Endothelial cell of umbilical vein (primary cell): ENCODE data around the gene ASPSCR1. TPM values are rescaled to one million over a fixed set of nuclear protein-coding genes. Genes with fewer than 3 reads are reported as not detected.

Experiments used
- BruUV-seq: library from RNA; stranded (reverse); fragments of 400-500 nt; replicated peaks from 2 replicates; lab custom pipeline; 2021; lab: Mats Ljungman, UMichigan
- CTCF ChIA-PET: fragments of 300-600, 350-600 bp; sonication (Branson Sonifier 250); formaldehyde crosslinking; loops from one replicate; lab custom pipeline; 2021; ENCODE audit warnings: antibody characterized with exemption, inconsistent platforms; lab: Charles Lee
- POLR2A ChIA-PET: fragments of 300-600, 350-600 bp; sonication (Branson Sonifier 250); formaldehyde crosslinking; loops from one replicate; lab custom pipeline; 2021; ENCODE audit warnings: antibody characterized with exemption, inconsistent platforms; lab: Charles Lee
- DNase-seq: peaks from one replicate; pipeline ENCODE4 v3.0.0-alpha.2; 2011; ENCODE audit warnings: low read depth, low spot score
- FAIRE-seq: peaks from 2 replicates; lab custom pipeline; 2011; peaks lifted over from hg19 to GRCh38; lab: Jason Lieb, UNC
- H2AFZ ChIP-seq: 2 replicates; pipeline ENCODE4 v1.6.0; 2012; ENCODE audit warnings: low read depth, low read length, control low read depth, inconsistent platforms
- H3K27ac ChIP-seq: 2 replicates; pipeline ENCODE4 v1.5.1; 2011; ENCODE audit warnings: low read depth, mild to moderate bottlenecking, control low read depth, low read length, moderate library complexity; ENCODE audit not compliant: insufficient read depth
- H3K27me3 ChIP-seq, 2 experiments: 2 replicates each; pipeline versions ENCODE4 v1.6.0 to v1.6.1; 2011; ENCODE audit warnings: low read length in 2 of 2, mixed read lengths in 1 of 2; ENCODE audit not compliant: control insufficient read depth in 2 of 2, insufficient read depth in 2 of 2
- H3K36me3 ChIP-seq, 2 experiments: 2 replicates in 1 of 2; 3 replicates in 1 of 2; pipeline ENCODE4 v1.5.1; 2011; ENCODE audit warnings: low read length in 2 of 2, mild to moderate bottlenecking in 1 of 2, moderate library complexity in 1 of 2; ENCODE audit not compliant: control insufficient read depth in 2 of 2, insufficient read depth in 2 of 2; ENCODE audit errors: extremely low read depth in 1 of 2
- H3K4me1 ChIP-seq: 3 replicates; pipeline ENCODE4 v1.5.1; 2011; ENCODE audit warnings: mild to moderate bottlenecking, low read length; ENCODE audit not compliant: control insufficient read depth, insufficient read depth; ENCODE audit errors: extremely low read depth
- H3K4me2 ChIP-seq: 2 replicates; pipeline ENCODE4 v1.6.1; 2011; ENCODE audit warnings: low read length, control low read depth, mixed read lengths; ENCODE audit not compliant: insufficient read depth
- H3K4me3 ChIP-seq, 3 experiments: fragments of 200-600 bp in 1 of 3; sonication (generic), shearing (Covaris generic) in 1 of 3; replicated peaks in 1 of 3; 2 replicates each; pipeline ENCODE4 v1.5.1; 2011 to 2016; ENCODE audit warnings: control low read depth in 3 of 3, low read length in 3 of 3, mild to moderate bottlenecking in 2 of 3, inconsistent platforms in 1 of 3, low read depth in 1 of 3, moderate library complexity in 1 of 3; ENCODE audit not compliant: insufficient read depth in 1 of 3
- H3K79me2 ChIP-seq: 2 replicates; pipeline ENCODE4 v1.6.0; 2012; ENCODE audit warnings: low read length, inconsistent platforms; ENCODE audit not compliant: control insufficient read depth, insufficient read depth
- H3K9ac ChIP-seq: replicated peaks from 2 replicates; pipeline ENCODE3; 2011; ENCODE audit warnings: low read length, control low read depth; ENCODE audit not compliant: insufficient read depth; ENCODE audit errors: extremely low read depth
- H3K9me1 ChIP-seq: replicated peaks from 3 replicates; pipeline ENCODE4 v1.6.0; 2011; ENCODE audit warnings: mild to moderate bottlenecking, low read length; ENCODE audit not compliant: control insufficient read depth, insufficient read depth; ENCODE audit errors: extremely low read depth
- H3K9me3 ChIP-seq: replicated peaks from 2 replicates; pipeline ENCODE4 v1.5.1; 2012; ENCODE audit warnings: low read length, inconsistent platforms; ENCODE audit not compliant: control insufficient read depth, insufficient read depth
- H4K20me1 ChIP-seq: replicated peaks from 2 replicates; pipeline ENCODE3; 2011; ENCODE audit warnings: mild to moderate bottlenecking, low read length; ENCODE audit not compliant: control insufficient read depth, insufficient read depth; ENCODE audit errors: extremely low read depth
- EZH2 ChIP-seq: IDR thresholded peaks from 2 replicates; pipeline ENCODE4 v1.6.1; 2012; ENCODE audit warnings: borderline replicate concordance, low read depth, mild to moderate bottlenecking, moderate library complexity, low read length, inconsistent platforms; ENCODE audit not compliant: severe bottlenecking
- FOS ChIP-seq: IDR thresholded peaks from 2 replicates; pipeline ENCODE4 v1.6.1; 2011; ENCODE audit warnings: mild to moderate bottlenecking, low read length, moderate library complexity, borderline replicate concordance; ENCODE audit not compliant: insufficient read depth
- GATA2 ChIP-seq: IDR thresholded peaks from 2 replicates; pipeline ENCODE4 v1.7.0; 2011; ENCODE audit warnings: low read depth, mild to moderate bottlenecking, moderate library complexity, mixed read lengths, low read length; ENCODE audit not compliant: insufficient read length, insufficient read depth
- JUN ChIP-seq: IDR thresholded peaks from 2 replicates; pipeline ENCODE4 v1.6.1; 2011; ENCODE audit warnings: borderline replicate concordance, low read depth; ENCODE audit not compliant: insufficient read length, insufficient read depth
- MYC ChIP-seq: IDR thresholded peaks from one replicate; pipeline ENCODE4 v1.6.1; 2011; ENCODE audit warnings: mild to moderate bottlenecking, low read depth, low read length
- POLR2A ChIP-seq: IDR thresholded peaks from 2 replicates; pipeline ENCODE4 v1.6.1; 2012; ENCODE audit warnings: low read depth, mild to moderate bottlenecking, control low read depth, low read length
- POLR2AphosphoS5 ChIP-seq: IDR thresholded peaks from 2 replicates; pipeline ENCODE4 v1.6.1; 2012; ENCODE audit warnings: low read depth, mild to moderate bottlenecking, control low read depth, low read length, moderate library complexity; ENCODE audit not compliant: insufficient read depth
- dilution Hi-C: fragments of 300-500 bp; cut with MboI; formaldehyde crosslinking; loops from one replicate; pipeline ENCODE4 v1.15.0; 2019; ENCODE audit warnings: low sequenced_read_pairs; ENCODE audit not compliant: extremely low pct_ligation_motif_present
- intact Hi-C: fragments of 100-400 bp; cut with micrococcal nuclease; formaldehyde crosslinking; loops from one replicate; pipeline ENCODE4 v1.10.0; 2022
- polyA plus RNA-seq, 4 experiments: library from polyadenylated mRNA; depleted of rRNA in 3 of 4; stranded (reverse) in 3 of 4; unstranded in 1 of 4; fragments of >200 nt; gene quantifications; 2 replicates each; pipeline versions ENCODE4 v1.2.1 to v1.2.3, GENCODE V29; 2011 to 2012; ENCODE audit warnings: missing spikeins in 1 of 4
- total RNA-seq: library from RNA; stranded (reverse); gene quantifications from 2 replicates; pipeline ENCODE4 v1.2.3, GENCODE V29; 2021
- TF ChIP-seq, protein P1 (sequence below), 2 donors: IDR thresholded peaks; 1 replicate in 1 of 2; 2 replicates in 1 of 2; pipeline ENCODE4 v1.5.1; 2011; ENCODE audit warnings: low read length in 2 of 2, mild to moderate bottlenecking in 2 of 2, moderate library complexity in 2 of 2, control low read depth in 1 of 2, inconsistent platforms in 1 of 2, low read depth in 1 of 2; ENCODE audit not compliant: insufficient read depth in 1 of 2; ENCODE audit errors: extremely low read depth in 1 of 2
- TF ChIP-seq, protein P2 (sequence below): IDR thresholded peaks from 2 replicates; pipeline ENCODE4 v1.6.1; 2011; ENCODE audit not compliant: insufficient read depth, insufficient read length

ASPSCR1 gene
- total and polyA plus RNA-seq, 2 donors (not counting 3 experiments of a cell fraction or from before 2014, with no cell fraction given): 24.8 to 36.5 TPM

GRCh38 chr17:82041144-82041814 is 63.9 kb downstream of the ASPSCR1 start:
- POLR2A ChIA-PET: no interaction called here
- dilution Hi-C loops: no loop called here

More at GRCh38 chr17:82041144-82041814, 63.9 kb downstream of the ASPSCR1 start:
- TF ChIP-seq, protein P1, sequence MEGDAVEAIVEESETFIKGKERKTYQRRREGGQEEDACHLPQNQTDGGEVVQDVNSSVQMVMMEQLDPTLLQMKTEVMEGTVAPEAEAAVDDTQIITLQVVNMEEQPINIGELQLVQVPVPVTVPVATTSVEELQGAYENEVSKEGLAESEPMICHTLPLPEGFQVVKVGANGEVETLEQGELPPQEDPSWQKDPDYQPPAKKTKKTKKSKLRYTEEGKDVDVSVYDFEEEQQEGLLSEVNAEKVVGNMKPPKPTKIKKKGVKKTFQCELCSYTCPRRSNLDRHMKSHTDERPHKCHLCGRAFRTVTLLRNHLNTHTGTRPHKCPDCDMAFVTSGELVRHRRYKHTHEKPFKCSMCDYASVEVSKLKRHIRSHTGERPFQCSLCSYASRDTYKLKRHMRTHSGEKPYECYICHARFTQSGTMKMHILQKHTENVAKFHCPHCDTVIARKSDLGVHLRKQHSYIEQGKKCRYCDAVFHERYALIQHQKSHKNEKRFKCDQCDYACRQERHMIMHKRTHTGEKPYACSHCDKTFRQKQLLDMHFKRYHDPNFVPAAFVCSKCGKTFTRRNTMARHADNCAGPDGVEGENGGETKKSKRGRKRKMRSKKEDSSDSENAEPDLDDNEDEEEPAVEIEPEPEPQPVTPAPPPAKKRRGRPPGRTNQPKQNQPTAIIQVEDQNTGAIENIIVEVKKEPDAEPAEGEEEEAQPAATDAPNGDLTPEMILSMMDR (IDR thresholded peaks at IDR 0.05; ENCODE audit: extremely low read depth in 1 of 2, insufficient read depth in 1 of 2, low read depth in 1 of 2, low read length in 2 of 2): no peak
- no peak for TF ChIP-seq MYC
- TF ChIP-seq EZH2: no peak
- TF ChIP-seq JUN: no peak
- TF ChIP-seq FOS: no peak
- TF ChIP-seq, protein P2, sequence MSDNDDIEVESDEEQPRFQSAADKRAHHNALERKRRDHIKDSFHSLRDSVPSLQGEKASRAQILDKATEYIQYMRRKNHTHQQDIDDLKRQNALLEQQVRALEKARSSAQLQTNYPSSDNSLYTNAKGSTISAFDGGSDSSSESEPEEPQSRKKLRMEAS: no peak
- no peak for TF ChIP-seq GATA2
- no peak for TF ChIP-seq POLR2A
- no peak for TF ChIP-seq POLR2AphosphoS5
- intact Hi-C loops: no loop called here
- Histone ChIP-seq H3K9me3 (no peaks in the 10 kb centered on the region), H3K27me3 (no peaks in the 10 kb centered on the region), H3K36me3 (no peaks in the 10 kb centered on the region), H3K9ac (no peak overlapping the region), H3K9me1 (no peaks in the 10 kb centered on the region), H2AFZ (no peak overlapping the region), H3K79me2 (peaks cover 2% of the 10 kb centered on the region), H3K4me1 (peaks cover 6% of the 10 kb centered on the region), H4K20me1 (no peaks in the 10 kb centered on the region), H3K4me2 (no peak overlapping the region), H3K4me3 (no peak overlapping the region), H3K27ac (no peak overlapping the region)
- BruUV-seq: no TSS peak
- CTCF ChIA-PET: interaction anchor here (0.9 kb wide), 1 partner anchor 21 kb away, joined by 3 read pairs; no protein-coding TSS in a partner anchor
- FAIRE-seq (no peak), DNase-seq (no peak)
